Right lobe of liver (tissue), 4 donors: ENCODE results near the gene ZNF609.

Source experiments
- POLR2A ChIP-seq: fragments of 450-650 bp; IDR thresholded peaks from one replicate; pipeline ENCODE4 v1.6.1; 2017; ENCODE audit warnings: antibody characterized with exemption, mild to moderate bottlenecking
- TF ChIP-seq, protein P1 (sequence below), 4 donors: fragments of 200-600 bp in 3 of 4; fragments of 450-650 bp in 1 of 4; IDR thresholded peaks; one replicate each; pipeline versions ENCODE4 v1.5.1 to v1.8.0; 2016 to 2022; ENCODE audit warnings: antibody characterized with exemption in 4 of 4, mild to moderate bottlenecking in 2 of 4
- donor health status: DM: no; HTN: no; CAD: no.
- donor health status: DM: no; HTN: no; CAD: no.
- donor health status: DM: no; HTN: yes; CAD: no.

DNA sequence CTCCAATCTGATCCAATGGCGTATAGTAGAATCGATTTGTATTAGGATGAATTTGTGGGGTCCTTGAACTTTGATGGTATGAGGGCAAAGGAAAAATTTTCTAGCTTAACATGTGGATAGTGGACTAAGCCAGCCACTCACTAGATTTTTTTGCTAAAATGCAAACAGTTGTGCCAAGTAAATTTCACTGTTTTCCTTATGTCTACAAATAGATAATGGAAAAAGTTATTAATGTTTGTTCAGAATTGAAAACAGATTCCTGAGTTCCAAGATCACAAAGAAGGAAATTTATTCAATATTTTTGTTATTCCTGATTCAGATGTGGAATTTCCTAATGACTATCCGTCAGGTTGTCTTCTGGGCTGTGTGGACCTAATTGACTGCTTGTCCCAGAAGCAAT is 35.2 kb upstream of the ZNF609 start:
- no peak for TF ChIP-seq POLR2A
- TF ChIP-seq, protein P1, sequence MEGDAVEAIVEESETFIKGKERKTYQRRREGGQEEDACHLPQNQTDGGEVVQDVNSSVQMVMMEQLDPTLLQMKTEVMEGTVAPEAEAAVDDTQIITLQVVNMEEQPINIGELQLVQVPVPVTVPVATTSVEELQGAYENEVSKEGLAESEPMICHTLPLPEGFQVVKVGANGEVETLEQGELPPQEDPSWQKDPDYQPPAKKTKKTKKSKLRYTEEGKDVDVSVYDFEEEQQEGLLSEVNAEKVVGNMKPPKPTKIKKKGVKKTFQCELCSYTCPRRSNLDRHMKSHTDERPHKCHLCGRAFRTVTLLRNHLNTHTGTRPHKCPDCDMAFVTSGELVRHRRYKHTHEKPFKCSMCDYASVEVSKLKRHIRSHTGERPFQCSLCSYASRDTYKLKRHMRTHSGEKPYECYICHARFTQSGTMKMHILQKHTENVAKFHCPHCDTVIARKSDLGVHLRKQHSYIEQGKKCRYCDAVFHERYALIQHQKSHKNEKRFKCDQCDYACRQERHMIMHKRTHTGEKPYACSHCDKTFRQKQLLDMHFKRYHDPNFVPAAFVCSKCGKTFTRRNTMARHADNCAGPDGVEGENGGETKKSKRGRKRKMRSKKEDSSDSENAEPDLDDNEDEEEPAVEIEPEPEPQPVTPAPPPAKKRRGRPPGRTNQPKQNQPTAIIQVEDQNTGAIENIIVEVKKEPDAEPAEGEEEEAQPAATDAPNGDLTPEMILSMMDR (IDR thresholded peaks at IDR 0.05): no peak
